Loucy (cell line): ENCODE results near the gene AHNAK.

Experiments used
- EZH2phosphoT487 ChIP-seq: fragments of 200-600 bp; IDR thresholded peaks from 2 replicates; pipeline ENCODE4 v1.6.1; 2018; ENCODE audit warnings: antibody characterized with exemption, mild to moderate bottlenecking, moderate library complexity, borderline replicate concordance
- TF ChIP-seq, protein P1 (sequence below): fragments of 200-600 bp; sonication (generic); conservative IDR thresholded peaks from 2 replicates; pipeline ENCODE4 v1.5.1; 2014; ENCODE audit warnings: mild to moderate bottlenecking, antibody characterized with exemption, low read length

DNA sequence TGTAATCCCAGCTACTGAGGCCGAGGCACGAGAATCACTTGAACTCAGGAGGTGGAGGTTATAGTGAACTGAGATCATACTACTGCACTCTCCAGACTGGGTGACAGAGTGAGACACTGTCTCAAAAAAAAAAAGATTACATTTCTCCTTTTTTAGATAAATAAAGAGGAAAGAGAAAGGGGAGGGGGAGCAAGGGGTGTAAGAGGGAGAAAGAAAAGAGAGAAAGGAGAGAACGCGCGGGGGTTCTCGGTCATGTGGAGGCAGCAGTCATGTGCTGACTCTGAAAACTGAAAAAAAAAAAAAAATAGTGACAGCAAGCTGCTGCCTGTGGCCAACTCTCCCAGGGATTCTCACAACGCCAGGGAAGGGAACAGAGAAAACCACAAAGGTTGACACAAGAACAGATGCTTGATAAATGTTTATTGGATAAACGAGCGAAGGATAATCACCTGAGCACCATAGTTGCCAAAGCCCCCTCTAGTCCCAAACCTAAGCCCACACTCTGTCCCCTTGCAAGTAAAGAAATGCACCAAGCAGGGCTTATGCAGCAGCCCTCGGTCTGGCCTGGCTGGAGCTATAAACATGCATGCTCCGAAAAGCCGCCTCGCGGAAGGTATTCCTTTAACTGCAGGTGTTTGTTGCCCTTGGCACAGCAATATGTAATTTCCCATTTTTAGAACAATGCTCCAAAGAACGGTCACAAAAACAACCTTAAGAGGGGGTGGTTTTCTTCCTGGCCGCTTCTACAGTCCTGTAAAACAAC lies 113.3 kb downstream of the AHNAK start:
- TF ChIP-seq, protein P1, sequence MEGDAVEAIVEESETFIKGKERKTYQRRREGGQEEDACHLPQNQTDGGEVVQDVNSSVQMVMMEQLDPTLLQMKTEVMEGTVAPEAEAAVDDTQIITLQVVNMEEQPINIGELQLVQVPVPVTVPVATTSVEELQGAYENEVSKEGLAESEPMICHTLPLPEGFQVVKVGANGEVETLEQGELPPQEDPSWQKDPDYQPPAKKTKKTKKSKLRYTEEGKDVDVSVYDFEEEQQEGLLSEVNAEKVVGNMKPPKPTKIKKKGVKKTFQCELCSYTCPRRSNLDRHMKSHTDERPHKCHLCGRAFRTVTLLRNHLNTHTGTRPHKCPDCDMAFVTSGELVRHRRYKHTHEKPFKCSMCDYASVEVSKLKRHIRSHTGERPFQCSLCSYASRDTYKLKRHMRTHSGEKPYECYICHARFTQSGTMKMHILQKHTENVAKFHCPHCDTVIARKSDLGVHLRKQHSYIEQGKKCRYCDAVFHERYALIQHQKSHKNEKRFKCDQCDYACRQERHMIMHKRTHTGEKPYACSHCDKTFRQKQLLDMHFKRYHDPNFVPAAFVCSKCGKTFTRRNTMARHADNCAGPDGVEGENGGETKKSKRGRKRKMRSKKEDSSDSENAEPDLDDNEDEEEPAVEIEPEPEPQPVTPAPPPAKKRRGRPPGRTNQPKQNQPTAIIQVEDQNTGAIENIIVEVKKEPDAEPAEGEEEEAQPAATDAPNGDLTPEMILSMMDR = no peak
- no peak for TF ChIP-seq EZH2phosphoT487
